ENCODE results near the gene MRPL55. TPM values are rescaled to one million over a fixed set of nuclear protein-coding genes. Genes with fewer than 3 reads are reported as not detected.
A peak's percentile ranks its signal among the peaks of the same experiment; 100 is the strongest.

MRPL55 gene
- total RNA-seq, 2 experiments from 2014 or later: 67.8 to 68.3 TPM

DNA sequence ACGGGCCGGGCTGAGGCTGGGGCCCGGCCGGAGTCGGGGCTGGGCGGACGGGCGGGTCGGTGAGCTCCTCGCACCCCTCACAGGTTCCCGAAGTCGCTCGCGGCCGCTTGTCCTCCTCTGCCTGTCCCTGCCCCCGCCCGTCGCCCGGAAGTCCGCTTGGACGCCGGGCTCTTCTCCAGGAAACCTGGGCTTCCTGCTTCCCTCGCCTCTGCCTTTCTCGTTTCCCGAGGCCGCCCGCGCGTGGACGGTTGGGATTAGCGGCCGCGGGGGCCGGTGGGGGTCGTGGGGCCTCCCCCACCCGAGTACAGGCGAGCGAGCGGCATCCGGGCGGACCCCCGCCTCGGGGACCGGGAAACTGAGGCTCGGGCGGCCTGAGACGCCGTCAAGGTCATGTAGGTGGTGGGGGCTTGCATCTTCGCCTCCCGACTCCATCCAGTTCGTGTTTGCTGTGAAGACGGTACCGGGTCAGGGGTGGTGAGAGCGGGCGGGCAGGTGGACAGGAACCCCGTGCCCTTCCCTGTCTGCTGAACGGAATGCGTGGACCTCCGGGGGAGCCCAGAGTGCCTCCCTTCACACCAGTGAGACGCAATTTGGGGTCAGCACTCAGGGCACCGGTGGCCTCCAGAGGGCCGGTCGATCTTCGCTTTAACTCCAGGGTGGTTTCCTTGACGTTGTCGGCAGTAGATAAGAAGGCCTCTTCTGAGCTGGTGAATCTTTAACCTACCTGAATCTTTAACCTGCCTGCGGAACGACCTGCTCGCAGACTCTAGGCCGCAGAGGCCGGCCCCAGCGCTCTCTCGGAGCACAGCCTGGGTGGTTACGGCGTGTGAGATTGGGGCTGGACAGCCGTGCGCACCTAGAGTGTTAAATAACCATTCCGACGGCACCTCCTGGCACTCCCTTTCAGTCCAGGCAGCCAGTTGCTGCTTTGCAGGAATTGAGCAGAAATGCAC, 25.9 kb downstream of the MRPL55 start:
- ChIA-PET POLR2A (interaction anchor here (0.6 to 4.0 kb wide), 14 partner anchors 10 to 386 kb away, joined by 3 to 40 read pairs (median 4); partner anchors contain the start of gene MRPL55), CTCF (interaction anchor here (1.1 kb wide), 1 partner anchor 82 kb away, joined by 3 read pairs; the partner anchor contains the start of gene IBA57)
- peaks cover 51% of the 10 kb centered on the region for H3K36me3 Mint-ChIP-seq (ENCODE audit: low read depth)
- no peaks in the 10 kb centered on the region for H3K27me3 Mint-ChIP-seq
- ATAC-seq: peak; percentile 10
- no peak for TF ChIP-seq CTCF (IDR thresholded peaks at IDR 0.05)
- H3K4me3 Mint-ChIP-seq: peak overlapping the region; percentile 97
- intact Hi-C loops (cut with micrococcal nuclease): no loop called here
- peak overlapping the region; percentile 97 for H3K27ac Mint-ChIP-seq
- peaks cover 46% of the 10 kb centered on the region for H3K4me1 Mint-ChIP-seq (ENCODE audit: low read depth)
- no peaks in the 10 kb centered on the region for H3K9me3 Mint-ChIP-seq
- DNase-seq: peak; percentile 41

GRCh38 chr1:228082214-228082917, 26.7 kb downstream of the MRPL55 start, which contains the start of gene ARF1:
Gene ARF1 (plus strand): TSS chr1:228082708. CDS start chr1:228097115, 14,407 bp downstream.
- DNase-seq (peak; percentile 91), ATAC-seq (peak; percentile 94)
- no peak for TF ChIP-seq CTCF (IDR thresholded peaks at IDR 0.05)
- ChIA-PET POLR2A (interaction anchor here (0.6 to 4.0 kb wide), 10 partner anchors 11 to 1777 kb away, joined by 3 to 40 read pairs (median 6); partner anchors contain the start of gene MRPL55), CTCF (interaction anchor here (1.1 to 1.3 kb wide), 2 partner anchors 83 kb away, joined by 3 to 4 read pairs; partner anchors contain the start of gene IBA57)
- peaks cover 43% of the 10 kb centered on the region for H3K36me3 Mint-ChIP-seq (ENCODE audit: low read depth)
- H3K4me1 Mint-ChIP-seq (ENCODE audit: low read depth): peaks cover 38% of the 10 kb centered on the region
- intact Hi-C loops (cut with micrococcal nuclease): no loop called here
- peak within 1 kb of the TSS; percentile 97 for H3K27ac Mint-ChIP-seq
- H3K9me3 Mint-ChIP-seq: no peaks in the 10 kb centered on the region
- no peaks in the 10 kb centered on the region for H3K27me3 Mint-ChIP-seq
- H3K4me3 Mint-ChIP-seq: peak within 1 kb of the TSS; percentile 97

GRCh38 chr1:228081578-228082213, 27.4 kb downstream of the MRPL55 start:
- no peaks in the 10 kb centered on the region for H3K9me3 Mint-ChIP-seq
- H3K27me3 Mint-ChIP-seq: no peaks in the 10 kb centered on the region
- peaks cover 32% of the 10 kb centered on the region for H3K4me1 Mint-ChIP-seq (ENCODE audit: low read depth)
- ChIA-PET POLR2A (interaction anchor here (0.6 to 4.0 kb wide), 11 partner anchors 11 to 1776 kb away, joined by 3 to 40 read pairs (median 5); partner anchors contain the start of gene MRPL55), CTCF (interaction anchor here (1.1 to 1.3 kb wide), 2 partner anchors 82 to 84 kb away, joined by 3 to 4 read pairs; partner anchors contain the start of gene IBA57)
- TF ChIP-seq CTCF (IDR thresholded peaks at IDR 0.05): no peak
- H3K36me3 Mint-ChIP-seq (ENCODE audit: low read depth): peaks cover 38% of the 10 kb centered on the region
- intact Hi-C loops (cut with micrococcal nuclease): no loop called here
- H3K4me3 Mint-ChIP-seq: peak overlapping the region; percentile 97
- DNase-seq: no peak
- peak; percentile 5 for ATAC-seq
- peak overlapping the region; percentile 73 for H3K27ac Mint-ChIP-seq

DNA sequence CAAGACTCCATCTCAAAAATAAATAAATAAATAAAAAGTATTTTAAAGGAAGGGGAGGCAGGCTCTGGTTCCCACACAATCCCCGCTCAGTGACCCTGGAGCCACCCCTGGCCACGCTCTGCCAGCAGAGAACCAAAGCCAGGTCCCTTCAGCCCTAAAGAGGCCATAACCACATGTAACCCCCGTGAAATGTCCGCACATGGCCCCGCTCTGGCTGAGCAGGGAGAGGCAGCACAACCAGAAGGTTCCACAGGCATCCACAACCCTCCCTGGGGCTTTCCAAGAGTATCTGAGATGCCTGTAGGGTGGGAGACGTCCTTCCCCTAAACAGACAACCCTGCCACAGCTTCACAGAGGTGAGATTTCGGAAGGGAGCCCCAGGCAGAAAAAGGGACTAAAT, 28.0 kb downstream of the MRPL55 start:
- Mint-ChIP-seq H3K36me3 (ENCODE audit: low read depth) (peaks cover 35% of the 10 kb centered on the region), H3K9me3 (no peaks in the 10 kb centered on the region), H3K27ac (peak overlapping the region; percentile 73), H3K27me3 (no peaks in the 10 kb centered on the region), H3K4me1 (ENCODE audit: low read depth) (peaks cover 27% of the 10 kb centered on the region), H3K4me3 (peak overlapping the region; percentile 97)
- no peak for DNase-seq
- no peak for TF ChIP-seq CTCF (IDR thresholded peaks at IDR 0.05)
- intact Hi-C loops (cut with micrococcal nuclease): no loop called here
- CTCF ChIA-PET: no interaction called here
- POLR2A ChIA-PET: interaction anchor here (0.6 to 4.0 kb wide), 3 partner anchors 12 to 377 kb away, joined by 3 to 40 read pairs (median 6); no protein-coding TSS in a partner anchor
- no peak for ATAC-seq

Measured in activated CD8-positive, alpha-beta T cell treated with anti-CD3 and anti-CD28 coated beads for 36 hours (primary cell).